ENCODE results near the gene RIBC2.
"Not testable (repeated sequence)": the region's sequence is repeated elsewhere in the genome, so short reads cannot be mapped to it uniquely, and the experiment has no call there.

GRCh38 chr22:45447596-45447995 lies 34.1 kb downstream of the RIBC2 start:
- TF ChIP-seq CTCF (conservative IDR thresholded peaks at IDR 0.05; ENCODE audit: low read length); EZH2phosphoT487 (IDR thresholded peaks at IDR 0.05; ENCODE audit: borderline replicate concordance): not testable (repeated sequence)

All from Loucy (cell line).